ENCODE data around the gene CHCHD3.

DNA sequence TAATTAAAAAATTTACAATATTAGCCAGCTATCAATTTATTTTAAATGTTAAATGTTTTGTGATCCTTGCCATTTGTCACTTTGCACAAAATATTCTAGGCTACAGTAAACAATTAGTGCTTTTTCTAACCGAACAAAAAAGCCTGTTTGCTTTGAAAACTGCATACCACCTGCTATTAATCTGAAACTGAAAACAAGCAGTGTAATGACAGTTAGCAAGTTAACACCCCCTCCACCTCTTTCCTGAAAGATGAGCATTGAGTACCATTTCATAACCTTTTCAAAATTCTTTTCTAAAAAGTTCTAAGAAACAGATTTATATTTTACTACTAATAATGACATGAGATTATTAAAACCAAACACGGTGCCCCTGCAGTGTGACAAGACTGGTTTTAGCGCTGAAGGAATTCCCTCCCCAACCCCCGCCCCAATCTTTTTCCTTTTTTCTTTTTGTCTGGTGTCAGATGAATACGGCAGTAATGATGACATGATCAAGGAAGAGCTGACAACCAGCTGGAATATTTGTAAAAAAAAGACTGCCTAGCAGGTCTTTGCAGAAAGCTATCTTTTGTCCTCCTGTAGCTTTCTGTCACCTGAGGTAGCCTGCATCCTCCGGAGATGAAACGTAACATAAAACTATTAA is 175.6 kb downstream of the CHCHD3 start:
- TF ChIP-seq, protein P1, sequence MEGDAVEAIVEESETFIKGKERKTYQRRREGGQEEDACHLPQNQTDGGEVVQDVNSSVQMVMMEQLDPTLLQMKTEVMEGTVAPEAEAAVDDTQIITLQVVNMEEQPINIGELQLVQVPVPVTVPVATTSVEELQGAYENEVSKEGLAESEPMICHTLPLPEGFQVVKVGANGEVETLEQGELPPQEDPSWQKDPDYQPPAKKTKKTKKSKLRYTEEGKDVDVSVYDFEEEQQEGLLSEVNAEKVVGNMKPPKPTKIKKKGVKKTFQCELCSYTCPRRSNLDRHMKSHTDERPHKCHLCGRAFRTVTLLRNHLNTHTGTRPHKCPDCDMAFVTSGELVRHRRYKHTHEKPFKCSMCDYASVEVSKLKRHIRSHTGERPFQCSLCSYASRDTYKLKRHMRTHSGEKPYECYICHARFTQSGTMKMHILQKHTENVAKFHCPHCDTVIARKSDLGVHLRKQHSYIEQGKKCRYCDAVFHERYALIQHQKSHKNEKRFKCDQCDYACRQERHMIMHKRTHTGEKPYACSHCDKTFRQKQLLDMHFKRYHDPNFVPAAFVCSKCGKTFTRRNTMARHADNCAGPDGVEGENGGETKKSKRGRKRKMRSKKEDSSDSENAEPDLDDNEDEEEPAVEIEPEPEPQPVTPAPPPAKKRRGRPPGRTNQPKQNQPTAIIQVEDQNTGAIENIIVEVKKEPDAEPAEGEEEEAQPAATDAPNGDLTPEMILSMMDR (tag by site-specific recombination; IDR thresholded peaks at IDR 0.05), result no peak
- TF ChIP-seq, protein P2, sequence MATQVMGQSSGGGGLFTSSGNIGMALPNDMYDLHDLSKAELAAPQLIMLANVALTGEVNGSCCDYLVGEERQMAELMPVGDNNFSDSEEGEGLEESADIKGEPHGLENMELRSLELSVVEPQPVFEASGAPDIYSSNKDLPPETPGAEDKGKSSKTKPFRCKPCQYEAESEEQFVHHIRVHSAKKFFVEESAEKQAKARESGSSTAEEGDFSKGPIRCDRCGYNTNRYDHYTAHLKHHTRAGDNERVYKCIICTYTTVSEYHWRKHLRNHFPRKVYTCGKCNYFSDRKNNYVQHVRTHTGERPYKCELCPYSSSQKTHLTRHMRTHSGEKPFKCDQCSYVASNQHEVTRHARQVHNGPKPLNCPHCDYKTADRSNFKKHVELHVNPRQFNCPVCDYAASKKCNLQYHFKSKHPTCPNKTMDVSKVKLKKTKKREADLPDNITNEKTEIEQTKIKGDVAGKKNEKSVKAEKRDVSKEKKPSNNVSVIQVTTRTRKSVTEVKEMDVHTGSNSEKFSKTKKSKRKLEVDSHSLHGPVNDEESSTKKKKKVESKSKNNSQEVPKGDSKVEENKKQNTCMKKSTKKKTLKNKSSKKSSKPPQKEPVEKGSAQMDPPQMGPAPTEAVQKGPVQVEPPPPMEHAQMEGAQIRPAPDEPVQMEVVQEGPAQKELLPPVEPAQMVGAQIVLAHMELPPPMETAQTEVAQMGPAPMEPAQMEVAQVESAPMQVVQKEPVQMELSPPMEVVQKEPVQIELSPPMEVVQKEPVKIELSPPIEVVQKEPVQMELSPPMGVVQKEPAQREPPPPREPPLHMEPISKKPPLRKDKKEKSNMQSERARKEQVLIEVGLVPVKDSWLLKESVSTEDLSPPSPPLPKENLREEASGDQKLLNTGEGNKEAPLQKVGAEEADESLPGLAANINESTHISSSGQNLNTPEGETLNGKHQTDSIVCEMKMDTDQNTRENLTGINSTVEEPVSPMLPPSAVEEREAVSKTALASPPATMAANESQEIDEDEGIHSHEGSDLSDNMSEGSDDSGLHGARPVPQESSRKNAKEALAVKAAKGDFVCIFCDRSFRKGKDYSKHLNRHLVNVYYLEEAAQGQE (tag by site-specific recombination; IDR thresholded peaks at IDR 0.05), result no peak
- TF ChIP-seq ZNF24 (tag by site-specific recombination; IDR thresholded peaks at IDR 0.05) (no peak), OVOL3 (tag by site-specific recombination; IDR thresholded peaks at IDR 0.05) (no peak), ZBTB7A (tag by site-specific recombination; IDR thresholded peaks at IDR 0.05; ENCODE audit: low read depth) (no peak), YY2 (tag by site-specific recombination; IDR thresholded peaks at IDR 0.05) (no peak)
- TF ChIP-seq, protein P3, sequence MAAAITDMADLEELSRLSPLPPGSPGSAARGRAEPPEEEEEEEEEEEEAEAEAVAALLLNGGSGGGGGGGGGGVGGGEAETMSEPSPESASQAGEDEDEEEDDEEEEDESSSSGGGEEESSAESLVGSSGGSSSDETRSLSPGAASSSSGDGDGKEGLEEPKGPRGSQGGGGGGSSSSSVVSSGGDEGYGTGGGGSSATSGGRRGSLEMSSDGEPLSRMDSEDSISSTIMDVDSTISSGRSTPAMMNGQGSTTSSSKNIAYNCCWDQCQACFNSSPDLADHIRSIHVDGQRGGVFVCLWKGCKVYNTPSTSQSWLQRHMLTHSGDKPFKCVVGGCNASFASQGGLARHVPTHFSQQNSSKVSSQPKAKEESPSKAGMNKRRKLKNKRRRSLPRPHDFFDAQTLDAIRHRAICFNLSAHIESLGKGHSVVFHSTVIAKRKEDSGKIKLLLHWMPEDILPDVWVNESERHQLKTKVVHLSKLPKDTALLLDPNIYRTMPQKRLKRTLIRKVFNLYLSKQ (tag by site-specific recombination; IDR thresholded peaks at IDR 0.05; ENCODE audit: borderline replicate concordance), result no peak
